Neural cell (in vitro differentiated cells): Measurements from ENCODE around the gene PLN.

Source experiments
- EP300 ChIP-seq: fragments of 450-650 bp; conservative IDR thresholded peaks from 2 replicates; pipeline ENCODE4 v1.6.1; 2014; ENCODE audit warnings: antibody characterized with exemption, mild to moderate bottlenecking, moderate library complexity; ENCODE audit not compliant: poor library complexity, severe bottlenecking
- EZH2 ChIP-seq: fragments of 200-600, 300-800 bp; shearing (Covaris generic), sonication (generic); IDR thresholded peaks from 2 replicates; pipeline ENCODE4 v1.6.1; 2014; ENCODE audit warnings: antibody characterized with exemption, low read length, borderline replicate concordance, mild to moderate bottlenecking; ENCODE audit not compliant: insufficient read depth, poor library complexity, severe bottlenecking
- MXI1 ChIP-seq: fragments of 450-650 bp; conservative IDR thresholded peaks from 2 replicates; pipeline ENCODE4 v1.6.1; 2014; ENCODE audit warnings: antibody characterized with exemption, mild to moderate bottlenecking; ENCODE audit not compliant: poor library complexity, severe bottlenecking
- POLR2AphosphoS5 ChIP-seq: IDR thresholded peaks from 2 replicates; pipeline ENCODE4 v1.6.1; 2012
- RAD21 ChIP-seq: fragments of 450-650 bp; conservative IDR thresholded peaks from 2 replicates; pipeline ENCODE4 v1.6.1; 2014; ENCODE audit warnings: antibody characterized with exemption, mild to moderate bottlenecking, moderate library complexity
- SMC3 ChIP-seq: fragments of 450-650 bp; conservative IDR thresholded peaks from 2 replicates; pipeline ENCODE4 v1.6.1; 2014; ENCODE audit warnings: antibody characterized with exemption, mild to moderate bottlenecking, moderate library complexity; ENCODE audit not compliant: poor library complexity
- TAF1 ChIP-seq: IDR thresholded peaks from 2 replicates; pipeline ENCODE4 v1.6.1; 2012; ENCODE audit warnings: low read depth
- TF ChIP-seq, protein P1 (sequence below): fragments of 450-650 bp; IDR thresholded peaks from 2 replicates; pipeline ENCODE4 v1.5.1; 2014; ENCODE audit warnings: antibody characterized with exemption, mild to moderate bottlenecking, moderate library complexity; ENCODE audit not compliant: poor library complexity, severe bottlenecking

DNA sequence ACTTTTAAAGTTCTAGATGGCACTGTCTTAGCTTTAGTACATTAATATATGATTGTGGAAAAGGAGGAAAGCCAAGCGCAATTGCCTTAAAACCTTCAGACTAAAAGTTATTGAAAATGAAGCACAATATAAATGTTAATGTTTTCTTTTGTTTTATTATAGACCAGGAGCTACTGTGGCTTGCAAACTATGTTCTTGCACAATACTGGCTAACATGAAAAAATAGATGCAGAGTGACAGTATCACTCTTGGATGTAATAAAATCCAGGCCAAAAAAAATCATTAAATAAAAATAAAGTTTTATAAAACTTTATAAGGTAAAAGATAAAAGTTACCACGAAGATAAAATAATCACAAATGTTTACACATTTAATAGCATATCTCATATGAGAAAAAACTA lies 18.3 kb upstream of the PLN start:
- TF ChIP-seq, protein P1, sequence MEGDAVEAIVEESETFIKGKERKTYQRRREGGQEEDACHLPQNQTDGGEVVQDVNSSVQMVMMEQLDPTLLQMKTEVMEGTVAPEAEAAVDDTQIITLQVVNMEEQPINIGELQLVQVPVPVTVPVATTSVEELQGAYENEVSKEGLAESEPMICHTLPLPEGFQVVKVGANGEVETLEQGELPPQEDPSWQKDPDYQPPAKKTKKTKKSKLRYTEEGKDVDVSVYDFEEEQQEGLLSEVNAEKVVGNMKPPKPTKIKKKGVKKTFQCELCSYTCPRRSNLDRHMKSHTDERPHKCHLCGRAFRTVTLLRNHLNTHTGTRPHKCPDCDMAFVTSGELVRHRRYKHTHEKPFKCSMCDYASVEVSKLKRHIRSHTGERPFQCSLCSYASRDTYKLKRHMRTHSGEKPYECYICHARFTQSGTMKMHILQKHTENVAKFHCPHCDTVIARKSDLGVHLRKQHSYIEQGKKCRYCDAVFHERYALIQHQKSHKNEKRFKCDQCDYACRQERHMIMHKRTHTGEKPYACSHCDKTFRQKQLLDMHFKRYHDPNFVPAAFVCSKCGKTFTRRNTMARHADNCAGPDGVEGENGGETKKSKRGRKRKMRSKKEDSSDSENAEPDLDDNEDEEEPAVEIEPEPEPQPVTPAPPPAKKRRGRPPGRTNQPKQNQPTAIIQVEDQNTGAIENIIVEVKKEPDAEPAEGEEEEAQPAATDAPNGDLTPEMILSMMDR: no peak
- no peak for TF ChIP-seq SMC3
- TF ChIP-seq POLR2AphosphoS5: no peak
- no peak for TF ChIP-seq EP300
- no peak for TF ChIP-seq EZH2
- TF ChIP-seq RAD21: no peak
- no peak for TF ChIP-seq TAF1
- no peak for TF ChIP-seq MXI1
